NCI-H82 treated with DMSO at 0.1 percent for 48 hours (cell line): ENCODE data around the gene SMIM35.
"Not testable (repeated sequence)": the region's sequence is repeated elsewhere in the genome, so short reads cannot be mapped to it uniquely, and the experiment has no call there.

Experiments
- DNase-seq: peaks from one replicate; lab custom pipeline; 2025; ENCODE audit not compliant: unreplicated experiment; lab: John Stamatoyannopoulos, UW

The SMIM35 gene

DNA sequence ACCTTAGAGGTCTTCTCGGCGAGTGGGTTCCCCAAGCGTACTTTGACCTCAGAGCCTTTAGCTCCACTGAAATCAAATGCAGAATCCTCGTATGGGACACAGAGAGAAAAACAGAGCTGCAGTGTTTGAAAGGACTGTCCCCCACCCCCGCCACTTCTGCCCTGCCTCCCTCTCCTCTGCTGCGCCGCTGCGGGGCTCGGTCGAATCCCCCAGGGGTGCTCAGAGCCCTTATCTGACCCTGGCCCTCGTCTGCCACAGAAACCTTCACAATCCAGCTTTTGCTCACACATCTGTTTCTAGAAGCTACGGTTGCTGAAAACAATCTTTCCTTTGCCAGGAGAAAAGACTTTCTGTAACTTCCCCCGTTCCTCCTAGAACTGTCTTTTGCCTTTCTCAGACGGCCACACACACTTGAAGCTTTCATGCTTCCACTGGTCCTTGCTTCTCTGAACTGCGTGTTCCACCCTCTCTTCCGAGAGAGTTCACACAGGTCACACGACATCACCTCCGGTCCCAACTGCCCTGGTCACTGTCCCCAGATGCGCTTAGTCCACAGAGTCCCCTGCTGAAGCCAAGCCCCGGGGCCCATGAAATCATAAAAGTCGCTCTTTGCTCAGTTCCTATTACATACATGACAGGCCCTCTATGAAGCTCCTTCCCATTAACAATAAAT, 3.7 kb downstream of the SMIM35 start:
- DNase-seq = no peak

DNA sequence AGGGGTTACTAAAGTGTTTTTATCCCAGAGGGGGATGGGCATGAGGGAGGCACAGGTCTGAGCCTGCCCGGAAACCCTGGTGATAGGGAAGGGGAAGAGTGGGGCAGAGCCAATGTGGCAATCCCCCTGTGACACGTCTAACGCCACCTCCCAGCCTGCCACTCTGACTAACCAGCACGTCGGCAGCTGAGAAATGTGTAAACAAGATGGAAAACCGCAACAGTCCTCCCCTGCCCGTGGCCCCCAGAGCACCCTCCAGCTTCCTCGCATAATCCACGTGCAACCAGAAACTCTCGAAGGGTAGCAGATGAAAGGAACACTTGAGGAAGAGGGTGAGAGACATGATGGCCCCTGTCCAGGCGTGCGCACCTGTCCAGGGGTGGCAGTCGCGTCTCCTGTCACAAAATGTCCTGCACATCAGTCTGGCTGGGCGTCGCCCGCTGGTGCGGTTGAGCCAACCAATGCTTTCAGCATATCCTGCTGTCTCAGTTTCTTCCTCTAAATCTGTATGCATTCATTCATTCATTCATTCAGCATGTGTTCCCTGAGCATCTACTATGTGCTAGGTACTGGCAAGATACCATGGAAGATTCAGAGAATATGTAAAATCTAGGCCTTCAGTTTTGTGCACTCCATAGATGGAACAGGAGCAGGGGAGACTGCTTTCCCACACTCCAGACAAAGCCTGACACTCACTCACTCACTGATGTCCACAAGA, 5.4 kb downstream of the SMIM35 start:
- DNase-seq = no peak

DNA sequence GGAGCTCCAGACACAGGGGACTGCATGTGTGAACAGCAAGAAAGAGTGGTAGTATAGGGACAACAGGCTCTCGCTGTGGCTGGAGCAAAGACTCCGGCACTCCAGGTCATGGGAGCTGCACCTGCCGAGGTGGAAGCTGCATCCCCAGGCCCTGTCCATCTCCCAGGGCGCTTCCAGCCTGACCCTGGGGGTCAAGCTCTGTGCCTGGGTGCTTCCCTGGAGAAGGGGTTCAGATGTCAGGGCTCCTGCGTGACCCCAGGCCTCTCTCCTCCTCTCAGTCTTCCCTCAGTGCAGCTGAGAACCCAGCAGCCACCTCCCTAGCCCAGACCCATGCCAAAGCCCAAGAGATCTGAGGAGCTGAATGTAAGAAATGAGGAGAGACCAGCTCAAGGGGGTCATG, 6.5 kb downstream of the SMIM35 start:
- no peak for DNase-seq

- no peak for DNase-seq
Measured at GRCh38 chr11:118079491-118079890, 7.3 kb downstream of the SMIM35 start.

- DNase-seq = no peak
Measured at GRCh38 chr11:118078911-118079411, 7.8 kb downstream of the SMIM35 start.

- no peak for DNase-seq
Measured at GRCh38 chr11:118076754-118077281, 9.9 kb downstream of the SMIM35 start, which contains the start of gene TMPRSS4. Gene TMPRSS4 (plus strand): TSS chr11:118077078. CDS start chr11:118077303, 225 bp downstream.

DNA sequence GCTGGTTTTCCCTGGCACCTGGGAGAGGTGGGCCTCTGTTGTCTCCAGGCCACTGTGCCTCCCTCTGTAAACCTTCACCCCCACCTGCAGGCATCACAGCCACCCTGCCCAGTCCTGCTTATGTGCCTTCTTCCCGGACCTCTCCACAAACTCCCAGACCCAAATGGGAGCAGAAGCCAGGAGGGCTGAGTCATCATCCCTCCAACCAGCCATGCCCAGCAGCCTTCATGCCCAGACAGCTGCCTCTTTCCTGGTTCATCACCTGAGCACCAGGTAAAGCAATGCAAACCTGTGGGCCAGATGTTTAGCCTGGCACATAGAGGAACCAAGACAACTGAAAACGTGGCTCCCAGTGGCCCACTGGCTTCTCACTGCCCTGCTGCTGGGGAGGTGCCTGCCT, 12.0 kb downstream of the SMIM35 start:
- no peak for DNase-seq

- DNase-seq = no peak
Measured at GRCh38 chr11:118074091-118074685, 12.6 kb downstream of the SMIM35 start.

GRCh38 chr11:118073554-118073953, 13.2 kb downstream of the SMIM35 start:
- no peak for DNase-seq

DNA sequence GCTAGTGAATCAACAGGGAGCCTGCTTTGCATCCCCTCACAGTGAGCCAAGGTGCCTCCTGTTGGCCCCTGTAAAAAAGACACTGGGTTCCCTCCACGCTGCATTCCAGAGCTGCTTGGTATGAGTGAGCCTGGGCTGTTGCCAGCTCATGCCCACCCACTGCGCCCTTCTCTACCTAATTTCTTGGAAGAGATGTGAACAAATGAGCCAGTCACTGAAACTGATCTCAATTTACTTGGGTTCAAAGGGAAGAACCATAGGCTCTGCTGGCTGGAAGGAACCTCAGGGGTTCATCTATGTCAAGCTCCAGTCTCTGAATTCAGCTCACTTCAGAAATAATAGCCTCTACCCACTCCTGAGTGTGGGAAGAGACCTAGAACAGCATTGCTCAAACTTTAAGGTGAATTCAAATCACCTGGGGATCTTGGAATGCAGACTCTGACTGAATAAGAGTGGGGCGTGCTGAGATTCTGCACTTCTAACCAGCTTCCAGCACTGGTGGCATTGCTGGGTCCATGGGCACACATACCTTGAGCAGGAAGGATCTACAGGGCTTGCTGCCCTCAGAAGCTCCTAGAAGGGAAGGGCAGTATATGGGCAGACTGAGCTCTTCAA, 15.2 kb downstream of the SMIM35 start:
- no peak for DNase-seq

- DNase-seq = no peak
Measured at GRCh38 chr11:118068945-118069612, 17.7 kb downstream of the SMIM35 start.

- DNase-seq = no peak
Measured at GRCh38 chr11:118068206-118068944, 18.4 kb downstream of the SMIM35 start.

GRCh38 chr11:118067006-118067405, 19.8 kb downstream of the SMIM35 start:
- DNase-seq = peak; percentile 25

DNA sequence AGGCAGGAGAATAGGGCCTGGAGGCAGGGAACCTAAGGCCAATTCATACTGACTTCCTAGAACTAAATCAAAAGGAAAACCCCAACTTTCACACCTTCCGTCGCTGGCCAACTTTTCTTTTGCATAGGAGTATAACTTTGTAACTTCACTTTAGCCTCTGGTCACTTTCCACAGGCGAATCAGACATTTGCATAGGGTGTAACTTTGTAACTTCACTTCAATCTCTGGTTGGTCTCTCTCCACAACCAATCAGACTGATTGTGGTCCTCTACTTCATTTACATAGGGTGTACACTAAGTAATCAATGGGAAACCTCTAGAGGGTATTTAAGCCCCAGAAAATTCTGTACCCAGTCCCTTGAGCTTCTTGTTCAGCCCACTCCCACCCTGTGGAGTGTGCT, 21.4 kb downstream of the SMIM35 start:
- no peak for DNase-seq

DNA sequence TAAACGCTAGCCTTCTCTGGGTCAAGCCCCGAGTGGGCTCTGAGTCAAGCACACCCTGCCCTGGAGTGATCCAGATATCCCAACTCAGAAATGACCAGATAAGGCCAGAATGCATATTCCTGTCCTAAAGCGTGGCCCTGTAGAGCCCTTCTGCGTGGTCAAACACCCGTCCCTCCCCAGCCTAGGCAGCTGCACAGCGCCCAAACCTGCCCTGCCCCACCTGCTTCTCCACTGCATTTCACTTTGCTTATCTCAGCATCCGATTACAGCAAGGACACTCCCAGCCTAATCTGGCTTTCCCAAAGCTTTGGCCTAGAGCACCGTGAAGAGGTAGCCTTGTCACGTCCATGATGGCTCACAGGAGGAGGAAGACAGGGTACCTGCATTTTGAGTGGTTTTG, 21.8 kb downstream of the SMIM35 start:
- DNase-seq = no peak

GRCh38 chr11:118062631-118063030, 24.1 kb downstream of the SMIM35 start:
- not testable (repeated sequence) for DNase-seq

- DNase-seq = not testable (repeated sequence)
Measured at GRCh38 chr11:118062181-118062580, 24.6 kb downstream of the SMIM35 start.

DNA sequence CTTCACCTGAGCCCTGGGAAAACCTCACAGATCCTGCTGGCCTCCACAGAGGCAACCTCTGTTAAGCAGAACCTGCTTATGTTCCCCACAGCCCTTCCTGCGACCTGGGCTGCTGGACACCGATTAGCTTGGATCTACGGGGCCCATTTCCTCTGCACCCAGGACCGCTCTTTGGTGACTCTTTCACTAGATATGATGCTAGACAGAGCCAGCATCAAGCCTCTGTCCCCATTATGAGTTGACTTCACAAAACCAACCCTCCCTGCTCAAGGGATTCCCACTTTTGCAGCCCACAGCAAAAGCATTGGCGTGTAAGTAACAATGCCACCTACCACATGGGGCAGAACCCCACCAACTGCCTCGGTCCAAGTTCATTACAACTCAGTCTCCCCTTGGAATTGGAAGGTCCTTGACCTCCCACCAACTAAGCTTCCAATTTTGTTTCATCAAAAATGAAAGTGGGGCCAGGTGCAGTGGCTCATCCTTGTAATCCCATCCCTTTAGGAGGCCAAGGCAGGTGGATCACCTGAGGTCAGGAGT, 25.1 kb downstream of the SMIM35 start:
- no peak for DNase-seq

DNA sequence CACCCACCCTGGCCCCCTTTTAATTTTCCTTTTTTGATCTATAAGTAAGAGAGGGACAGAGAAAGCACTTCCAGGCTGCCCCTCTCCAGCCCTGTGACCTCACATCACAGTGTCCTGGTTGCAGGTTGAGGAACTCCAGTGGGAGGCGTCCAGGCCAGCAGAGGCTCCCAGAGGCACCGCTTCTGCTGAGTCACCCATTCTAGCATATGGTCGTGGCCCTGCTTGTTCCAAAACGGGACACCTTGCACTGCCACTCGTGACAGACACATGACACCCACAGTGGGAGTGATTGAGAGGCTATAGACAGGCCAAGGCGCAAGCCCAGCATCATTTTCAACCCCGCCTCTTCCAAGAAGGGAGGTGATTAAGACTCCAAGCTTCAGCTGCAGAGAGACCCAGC, 25.9 kb downstream of the SMIM35 start:
- DNase-seq = no peak
